Measurements from ENCODE around the gene PACRG.

Gene PACRG

DNA sequence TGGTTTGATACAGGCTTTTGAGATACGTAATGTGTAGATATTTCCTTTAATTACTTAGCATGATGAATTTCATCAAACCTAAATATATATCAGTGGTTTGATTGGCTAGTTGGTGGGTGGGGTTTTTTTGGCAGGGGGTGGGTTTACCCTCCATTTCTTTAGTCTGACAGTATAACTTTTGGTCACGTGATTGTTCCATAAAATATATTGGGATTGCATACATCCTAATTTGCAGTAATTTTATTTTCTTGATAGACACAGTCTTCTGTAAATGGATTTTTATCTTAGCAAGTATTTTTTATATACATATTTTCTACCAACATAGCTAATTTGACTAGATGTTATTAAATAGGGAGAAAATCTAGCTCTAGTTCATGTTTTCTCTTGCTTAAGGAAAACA, 509.3 kb downstream of the PACRG start:
- no peaks in the 10 kb centered on the region for H3K36me3 ChIP-seq (ENCODE audit: control insufficient read depth, insufficient read depth, low read length)
- no peaks in the 10 kb centered on the region for H3K27me3 ChIP-seq (ENCODE audit: control insufficient read depth, insufficient read depth, low read length)

DNA sequence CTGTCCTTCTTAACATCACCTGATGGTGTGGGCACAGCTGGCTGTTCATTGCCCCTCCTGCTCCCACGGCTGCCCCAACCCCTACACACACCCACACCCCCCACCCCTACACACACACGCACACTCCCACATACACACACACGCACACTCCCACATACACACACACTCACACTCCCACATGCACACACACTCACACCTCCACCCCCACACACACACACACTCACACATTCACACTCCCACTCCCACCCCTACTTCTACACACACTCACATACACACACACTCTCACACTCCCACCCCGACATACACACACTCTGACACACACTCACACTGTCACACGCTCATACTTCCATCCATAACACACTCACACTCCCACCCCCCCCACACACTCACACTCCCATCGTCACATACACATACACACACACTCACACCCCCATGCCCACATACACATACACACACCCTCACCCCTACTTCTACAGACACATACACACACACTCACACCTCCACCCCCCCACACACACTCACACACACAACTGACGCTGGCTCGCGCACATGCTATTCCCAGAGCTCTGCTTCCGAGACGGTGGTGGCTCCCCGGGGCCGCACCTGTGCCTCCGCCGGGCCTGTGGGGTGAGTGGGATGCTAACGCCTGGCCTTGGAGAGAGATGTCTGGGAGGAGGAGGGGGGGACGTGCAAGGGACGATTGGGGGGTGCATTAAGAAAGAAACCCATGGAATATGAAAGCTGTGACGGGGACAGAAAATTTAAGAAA, 512.0 kb downstream of the PACRG start:
- Histone ChIP-seq H3K4me1 (ENCODE audit: control insufficient read depth, insufficient read depth, low read length) (peaks cover 15% of the 10 kb centered on the region), H3K9ac (ENCODE audit: low read length) (no peak overlapping the region), H3K36me3 (ENCODE audit: control insufficient read depth, insufficient read depth, low read length) (no peaks in the 10 kb centered on the region), H3K27me3 (ENCODE audit: control insufficient read depth, insufficient read depth, low read length) (no peaks in the 10 kb centered on the region), H3K27ac (ENCODE audit: low read depth, low read length) (no peak overlapping the region), H3K4me3 (ENCODE audit: low read depth, low read length) (no peak overlapping the region), H3K9me3 (ENCODE audit: control insufficient read depth, insufficient read depth, low read depth, low read length) (no peaks in the 10 kb centered on the region)

More for the DNA sequence above, 509.3 kb downstream of the PACRG start:
- H3K9me3 ChIP-seq (ENCODE audit: control insufficient read depth, insufficient read depth, low read depth, low read length), result no peaks in the 10 kb centered on the region
- no peak overlapping the region for H3K27ac ChIP-seq (ENCODE audit: low read depth, low read length)
- H3K9ac ChIP-seq (ENCODE audit: low read length), result no peak overlapping the region
- peaks cover 5% of the 10 kb centered on the region; the same call in 1 of the 2 replicates for H3K4me1 ChIP-seq (ENCODE audit: control insufficient read depth, insufficient read depth, low read length)
- H3K4me3 ChIP-seq (ENCODE audit: low read depth, low read length), result no peak overlapping the region

DNA sequence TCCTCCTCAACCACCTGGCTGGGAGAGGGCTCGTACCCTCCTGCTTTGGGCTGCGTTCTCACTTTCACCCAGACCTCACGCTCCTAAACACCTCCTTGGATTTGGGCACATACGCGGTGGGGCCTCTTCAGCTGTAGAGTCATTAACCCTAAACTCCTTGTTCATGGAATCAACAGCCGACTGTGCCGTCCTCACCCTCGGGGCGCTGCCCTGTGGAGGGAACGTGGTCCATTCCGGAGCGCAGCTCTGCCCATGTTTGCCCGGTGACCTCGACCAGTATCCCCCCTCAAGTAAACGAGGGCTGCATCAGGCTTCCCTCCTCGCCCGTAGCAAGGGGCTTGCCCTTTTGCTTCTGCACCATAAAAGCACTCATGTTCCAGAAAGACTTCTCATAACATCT, 512.8 kb downstream of the PACRG start:
- no peaks in the 10 kb centered on the region for H3K27me3 ChIP-seq (ENCODE audit: control insufficient read depth, insufficient read depth, low read length)

DNA sequence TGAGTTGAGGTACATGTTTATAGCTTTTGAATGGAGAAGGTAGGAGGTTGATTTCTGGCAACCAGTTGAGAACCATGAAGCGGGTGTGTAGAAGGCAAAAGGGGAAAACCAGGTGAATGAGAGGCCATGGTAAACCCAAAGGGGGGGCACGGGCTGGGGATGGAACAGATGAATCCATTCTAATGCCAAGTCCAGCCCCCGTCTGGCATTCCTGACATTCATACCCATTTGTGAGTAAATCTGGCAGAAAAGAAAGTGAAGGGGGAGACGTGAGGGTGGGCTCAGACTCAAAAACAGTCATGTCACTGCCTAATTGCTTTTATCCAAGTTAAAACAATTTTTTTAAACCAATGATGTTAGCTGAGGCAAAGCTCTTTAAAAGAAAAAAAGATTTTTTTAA, 513.9 kb downstream of the PACRG start:
- no peak overlapping the region for H3K4me3 ChIP-seq (ENCODE audit: low read depth, low read length)
- H3K9me3 ChIP-seq (ENCODE audit: control insufficient read depth, insufficient read depth, low read depth, low read length), result no peaks in the 10 kb centered on the region
- no peak overlapping the region for H3K27ac ChIP-seq (ENCODE audit: low read depth, low read length)
- H3K36me3 ChIP-seq (ENCODE audit: control insufficient read depth, insufficient read depth, low read length), result no peaks in the 10 kb centered on the region
- peaks cover 15% of the 10 kb centered on the region for H3K4me1 ChIP-seq (ENCODE audit: control insufficient read depth, insufficient read depth, low read length)
- no peak overlapping the region for H3K9ac ChIP-seq (ENCODE audit: low read length)
- no peaks in the 10 kb centered on the region for H3K27me3 ChIP-seq (ENCODE audit: control insufficient read depth, insufficient read depth, low read length)

More for the DNA sequence above, 512.8 kb downstream of the PACRG start:
- H3K4me1 ChIP-seq (ENCODE audit: control insufficient read depth, insufficient read depth, low read length), result peaks cover 15% of the 10 kb centered on the region
- H3K27ac ChIP-seq (ENCODE audit: low read depth, low read length), result no peak overlapping the region
- H3K36me3 ChIP-seq (ENCODE audit: control insufficient read depth, insufficient read depth, low read length), result no peaks in the 10 kb centered on the region
- no peak overlapping the region for H3K9ac ChIP-seq (ENCODE audit: low read length)
- H3K4me3 ChIP-seq (ENCODE audit: low read depth, low read length), result no peak overlapping the region
- H3K9me3 ChIP-seq (ENCODE audit: control insufficient read depth, insufficient read depth, low read depth, low read length), result no peaks in the 10 kb centered on the region

DNA sequence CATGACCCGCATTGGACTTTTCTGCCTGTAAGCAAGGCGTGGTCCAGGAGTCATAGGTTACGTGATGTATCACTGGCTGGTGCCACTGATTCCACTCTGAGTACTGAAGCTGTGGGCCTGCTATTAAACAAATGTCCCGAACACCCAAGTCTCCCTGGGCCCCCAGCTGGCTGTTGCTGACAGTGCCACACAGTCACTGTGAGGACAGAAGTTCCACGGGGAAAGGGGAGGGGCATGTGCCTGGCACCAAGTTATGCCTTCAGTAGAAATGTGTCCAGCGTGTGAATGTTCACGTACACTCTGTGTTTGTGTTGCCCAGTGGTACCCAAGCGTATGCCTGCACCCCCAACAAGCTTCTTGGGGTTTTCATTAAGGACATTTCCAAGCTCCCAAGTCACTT, 515.3 kb downstream of the PACRG start:
- no peaks in the 10 kb centered on the region for H3K36me3 ChIP-seq (ENCODE audit: control insufficient read depth, insufficient read depth, low read length)
- H3K4me3 ChIP-seq (ENCODE audit: low read depth, low read length), result no peak overlapping the region
- H3K27ac ChIP-seq (ENCODE audit: low read depth, low read length), result no peak overlapping the region
- no peak overlapping the region for H3K9ac ChIP-seq (ENCODE audit: low read length)
- peaks cover 15% of the 10 kb centered on the region for H3K4me1 ChIP-seq (ENCODE audit: control insufficient read depth, insufficient read depth, low read length)
- no peaks in the 10 kb centered on the region for H3K9me3 ChIP-seq (ENCODE audit: control insufficient read depth, insufficient read depth, low read depth, low read length)
- H3K27me3 ChIP-seq (ENCODE audit: control insufficient read depth, insufficient read depth, low read length), result no peaks in the 10 kb centered on the region

DNA sequence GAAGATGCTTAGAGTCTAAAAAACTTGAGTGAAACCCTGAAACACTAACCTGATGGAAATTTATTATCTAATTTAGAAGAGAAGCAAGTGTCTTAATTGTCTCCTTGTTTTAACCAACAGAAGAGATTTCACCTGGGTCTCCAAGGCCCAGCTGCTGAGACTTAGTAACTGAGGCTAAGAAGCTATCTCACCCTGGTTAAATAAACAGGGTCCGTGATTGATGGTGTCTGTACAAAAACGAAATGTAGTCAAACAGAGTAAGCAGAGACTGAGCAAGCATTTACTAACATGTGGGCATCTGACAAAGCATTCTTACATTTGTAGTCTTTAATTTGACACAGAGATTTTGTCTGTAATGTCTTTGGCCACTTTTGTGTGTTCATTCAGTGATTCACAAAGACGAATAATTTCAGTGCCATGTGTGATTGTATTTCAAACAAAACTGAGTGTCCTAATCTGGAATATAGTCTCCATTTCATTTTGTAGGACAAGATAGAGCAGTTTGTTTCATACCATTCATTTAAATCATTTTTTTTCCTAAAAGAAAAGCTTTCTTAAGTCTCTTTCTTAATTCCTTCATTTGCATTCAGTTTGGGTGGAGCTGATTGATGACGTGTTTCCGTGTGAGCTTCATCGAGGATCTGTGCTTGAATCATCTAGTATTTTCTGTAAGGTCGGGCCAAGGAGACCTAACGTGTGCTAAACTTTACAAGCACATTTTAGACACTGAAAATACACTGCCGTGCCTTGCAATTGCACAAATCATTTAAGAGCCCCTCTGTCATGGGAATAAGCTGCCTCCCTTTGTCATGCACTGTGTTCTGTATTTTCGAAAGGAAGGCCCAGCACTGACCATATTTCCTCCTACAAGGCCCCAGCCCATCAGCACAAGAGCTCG, 516.2 kb downstream of the PACRG start:
- peaks cover 15% of the 10 kb centered on the region for H3K4me1 ChIP-seq (ENCODE audit: control insufficient read depth, insufficient read depth, low read length)
- no peaks in the 10 kb centered on the region for H3K27me3 ChIP-seq (ENCODE audit: control insufficient read depth, insufficient read depth, low read length)
- no peaks in the 10 kb centered on the region for H3K36me3 ChIP-seq (ENCODE audit: control insufficient read depth, insufficient read depth, low read length)
- no peak overlapping the region for H3K4me3 ChIP-seq (ENCODE audit: low read depth, low read length)
- H3K27ac ChIP-seq (ENCODE audit: low read depth, low read length), result no peak overlapping the region
- H3K9me3 ChIP-seq (ENCODE audit: control insufficient read depth, insufficient read depth, low read depth, low read length), result no peaks in the 10 kb centered on the region
- H3K9ac ChIP-seq (ENCODE audit: low read length), result no peak overlapping the region

DNA sequence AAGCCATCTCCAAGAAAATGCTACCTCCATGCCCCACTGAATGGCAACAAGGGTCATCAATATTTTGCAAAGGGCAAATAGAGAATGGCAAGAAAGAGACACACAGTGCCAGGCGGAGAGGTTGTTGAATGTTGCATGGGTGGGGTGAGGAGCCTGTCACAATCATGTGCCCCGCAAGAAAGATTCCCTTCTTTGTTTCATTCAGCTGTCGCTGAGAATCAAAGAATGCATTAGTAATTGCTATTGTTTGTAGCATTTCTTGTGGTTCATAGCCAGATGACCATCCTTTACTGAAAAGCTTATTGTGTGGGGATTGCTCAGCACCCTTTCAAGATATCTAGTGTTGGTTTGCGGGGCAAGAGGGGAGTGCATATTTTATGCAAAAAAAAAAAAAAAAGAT, 520.3 kb downstream of the PACRG start:
- Histone ChIP-seq H3K27ac (ENCODE audit: low read depth, low read length) (no peak overlapping the region), H3K9me3 (ENCODE audit: control insufficient read depth, insufficient read depth, low read depth, low read length) (no peaks in the 10 kb centered on the region), H3K4me3 (ENCODE audit: low read depth, low read length) (no peak overlapping the region), H3K36me3 (ENCODE audit: control insufficient read depth, insufficient read depth, low read length) (no peaks in the 10 kb centered on the region), H3K27me3 (ENCODE audit: control insufficient read depth, insufficient read depth, low read length) (no peaks in the 10 kb centered on the region), H3K4me1 (ENCODE audit: control insufficient read depth, insufficient read depth, low read length) (peaks cover 10% of the 10 kb centered on the region), H3K9ac (ENCODE audit: low read length) (no peak overlapping the region)

DNA sequence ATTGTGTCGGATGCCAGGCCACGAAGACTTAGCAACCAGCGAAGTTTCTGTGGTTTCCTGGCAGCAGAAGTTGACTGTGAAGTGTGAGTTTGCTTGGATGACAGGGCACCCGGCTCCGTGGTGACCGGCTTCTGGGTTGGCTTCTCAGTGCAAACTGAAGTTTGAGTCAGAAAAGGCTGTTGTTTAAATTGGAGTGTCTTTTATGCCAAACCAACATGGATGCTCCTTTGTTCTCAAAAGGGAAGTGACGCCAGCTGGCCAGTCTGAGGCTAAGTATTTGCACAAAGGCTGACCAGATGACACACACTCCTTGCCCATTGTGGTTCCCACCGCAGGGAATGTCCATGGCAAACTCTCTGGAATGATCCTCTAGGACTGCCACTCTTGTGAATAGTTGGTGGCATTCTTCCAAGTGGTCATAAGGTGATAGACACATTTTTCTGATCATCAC, 521.9 kb downstream of the PACRG start:
- peaks cover 9% of the 10 kb centered on the region; the same call in 1 of the 2 replicates for H3K4me1 ChIP-seq (ENCODE audit: control insufficient read depth, insufficient read depth, low read length)
- H3K9ac ChIP-seq (ENCODE audit: low read length), result no peak overlapping the region
- no peaks in the 10 kb centered on the region for H3K27me3 ChIP-seq (ENCODE audit: control insufficient read depth, insufficient read depth, low read length)
- no peak overlapping the region for H3K4me3 ChIP-seq (ENCODE audit: low read depth, low read length)
- H3K36me3 ChIP-seq (ENCODE audit: control insufficient read depth, insufficient read depth, low read length), result no peaks in the 10 kb centered on the region
- H3K27ac ChIP-seq (ENCODE audit: low read depth, low read length), result no peak overlapping the region
- H3K9me3 ChIP-seq (ENCODE audit: control insufficient read depth, insufficient read depth, low read depth, low read length), result no peaks in the 10 kb centered on the region

DNA sequence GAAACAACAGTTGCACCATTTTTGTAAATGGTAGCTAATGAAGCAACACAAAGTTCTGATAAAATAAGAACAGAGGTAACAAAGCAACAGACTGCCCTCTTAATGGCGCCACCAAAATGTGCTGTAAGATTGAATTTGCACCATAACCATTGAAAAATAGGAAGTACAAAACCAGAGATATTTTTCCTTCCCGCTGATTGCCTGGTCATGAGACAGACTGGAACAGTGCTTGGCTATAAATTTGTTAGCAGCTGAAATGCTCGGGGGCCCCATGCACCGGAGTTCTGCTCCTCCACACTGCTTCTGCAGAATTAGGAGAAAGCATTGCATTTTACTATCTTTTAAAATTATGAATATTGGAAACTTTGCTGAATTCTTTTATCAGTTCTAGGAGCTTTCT, 522.3 kb downstream of the PACRG start:
- Histone ChIP-seq H3K27ac (ENCODE audit: low read depth, low read length) (no peak overlapping the region), H3K9me3 (ENCODE audit: control insufficient read depth, insufficient read depth, low read depth, low read length) (no peaks in the 10 kb centered on the region), H3K27me3 (ENCODE audit: control insufficient read depth, insufficient read depth, low read length) (no peaks in the 10 kb centered on the region), H3K9ac (ENCODE audit: low read length) (no peak overlapping the region), H3K36me3 (ENCODE audit: control insufficient read depth, insufficient read depth, low read length) (no peaks in the 10 kb centered on the region), H3K4me1 (ENCODE audit: control insufficient read depth, insufficient read depth, low read length) (peaks cover 9% of the 10 kb centered on the region; the same call in 1 of the 2 replicates), H3K4me3 (ENCODE audit: low read depth, low read length) (no peak overlapping the region)

DNA sequence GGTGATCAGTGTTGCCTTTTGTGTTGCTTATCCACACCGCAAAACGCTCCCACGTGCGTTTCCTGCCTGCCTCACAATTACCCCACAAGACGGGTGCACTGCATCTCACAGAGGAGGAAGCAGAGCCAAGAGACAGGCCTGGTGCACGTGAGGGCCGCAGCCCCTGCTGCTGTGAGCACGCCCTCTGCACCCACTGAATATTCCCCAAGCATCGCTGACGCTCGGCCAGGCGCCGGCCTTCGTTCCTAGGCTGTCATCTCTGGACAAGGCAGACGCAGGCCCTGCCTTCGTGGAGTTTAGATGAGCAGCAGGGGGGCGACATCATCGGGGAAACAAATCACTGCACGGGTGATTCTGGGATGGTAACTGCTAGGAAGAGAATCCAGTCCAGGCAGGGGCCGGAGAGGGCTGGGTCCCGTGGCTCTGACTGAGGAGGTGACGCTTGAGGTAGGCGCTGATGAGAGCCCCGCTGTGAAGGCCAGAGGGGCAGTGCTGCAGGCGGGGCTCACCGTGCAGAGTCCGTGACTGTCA, 524.4 kb downstream of the PACRG start:
- no peak overlapping the region for H3K4me3 ChIP-seq (ENCODE audit: low read depth, low read length)
- no peaks in the 10 kb centered on the region for H3K36me3 ChIP-seq (ENCODE audit: control insufficient read depth, insufficient read depth, low read length)
- H3K27ac ChIP-seq (ENCODE audit: low read depth, low read length), result no peak overlapping the region
- H3K4me1 ChIP-seq (ENCODE audit: control insufficient read depth, insufficient read depth, low read length), result peaks cover 9% of the 10 kb centered on the region; the same call in 1 of the 2 replicates
- H3K27me3 ChIP-seq (ENCODE audit: control insufficient read depth, insufficient read depth, low read length), result no peaks in the 10 kb centered on the region
- H3K9ac ChIP-seq (ENCODE audit: low read length), result no peak overlapping the region
- H3K9me3 ChIP-seq (ENCODE audit: control insufficient read depth, insufficient read depth, low read depth, low read length), result no peaks in the 10 kb centered on the region

All from HUES6 (cell line).